ENCODE measurements around the gene TUSC2.
"Not testable (repeated sequence)": the region's sequence is repeated elsewhere in the genome, so short reads cannot be mapped to it uniquely, and the experiment has no call there.

The TUSC2 gene

DNA sequence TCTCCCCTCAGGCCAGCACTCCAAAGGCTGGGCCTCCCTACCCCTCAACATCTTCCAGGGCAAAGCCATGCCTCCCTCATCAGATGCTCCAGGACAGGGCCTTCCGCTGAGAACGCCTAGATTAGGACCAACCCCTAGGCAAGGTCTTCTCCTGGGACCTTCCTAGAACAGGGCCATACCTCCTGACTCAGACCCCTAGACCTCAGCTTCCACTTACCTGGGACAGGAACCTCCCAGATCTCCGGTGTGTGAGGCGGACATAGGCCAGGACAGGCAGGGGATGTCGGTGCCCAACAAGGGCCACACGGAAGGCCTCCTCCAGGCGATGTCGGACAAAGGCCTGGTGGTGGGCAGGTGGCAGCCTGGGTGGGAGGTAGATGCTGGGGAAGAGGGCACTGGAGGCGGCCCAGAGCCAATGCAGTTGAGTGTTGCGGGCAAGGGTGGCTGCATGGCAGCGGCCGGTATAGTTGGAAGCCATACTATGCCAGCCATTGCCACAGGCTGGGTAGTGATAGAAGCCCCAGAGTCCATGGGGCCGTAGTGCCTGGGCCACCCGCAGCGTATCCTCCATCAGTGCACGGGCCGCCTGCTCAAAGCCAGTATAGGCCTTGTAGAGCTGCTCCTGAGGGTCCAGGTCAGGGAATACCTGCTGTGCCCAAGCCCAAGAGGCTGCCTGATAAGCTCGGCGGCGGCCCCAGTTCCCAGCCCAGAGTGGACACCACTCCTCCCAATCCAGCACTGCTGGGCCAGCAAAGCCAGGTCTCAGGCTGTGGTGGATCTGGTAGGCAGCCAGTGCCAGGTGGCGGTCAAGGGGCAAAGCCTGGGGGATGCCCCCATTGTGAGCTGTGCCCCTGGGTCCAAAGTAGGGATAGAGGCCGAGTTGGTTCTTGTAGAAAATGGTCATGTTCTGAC is 33.3 kb downstream of the TUSC2 start:
- no peak for DNase-seq (ENCODE audit: low read depth in 3 of 3)

- DNase-seq (ENCODE audit: low read depth in 3 of 3) = no peak
Measured at GRCh38 chr3:50294089-50294488, 33.9 kb downstream of the TUSC2 start.

- no peak for DNase-seq (ENCODE audit: low read depth in 3 of 3)
Measured at GRCh38 chr3:50293079-50293801, 34.8 kb downstream of the TUSC2 start.

- DNase-seq (ENCODE audit: low read depth in 3 of 3) = peak; percentile 91 to 97 (median 91)
Measured at GRCh38 chr3:50292159-50293078, 35.6 kb downstream of the TUSC2 start, which contains the start of gene IFRD2. IFRD2 (minus strand) TSS chr3:50292429; CDS start chr3:50292274, 155 bp downstream.

DNA sequence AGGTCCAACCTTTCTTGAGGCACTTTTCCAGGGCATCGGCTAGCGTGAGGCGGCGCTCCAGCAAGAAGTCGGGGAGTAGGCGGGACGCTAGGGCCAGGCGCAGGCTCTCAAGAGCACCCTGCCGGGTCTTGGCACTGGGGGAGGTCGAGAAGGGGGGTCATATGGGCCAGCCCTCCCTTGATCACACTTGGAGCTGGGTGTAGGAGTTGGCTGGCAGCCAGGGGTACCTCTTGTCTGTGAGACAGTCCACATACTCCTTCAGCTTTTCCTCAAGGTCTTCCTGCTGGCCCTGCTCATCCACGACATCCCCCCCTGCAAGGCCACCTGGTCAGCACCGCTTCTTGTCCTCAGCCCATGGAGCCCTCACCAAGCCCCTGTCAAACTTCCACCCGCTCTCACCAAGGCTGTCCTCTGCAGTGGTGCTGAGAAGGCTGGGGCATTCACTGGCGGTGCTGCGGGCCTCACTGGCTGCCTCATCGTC is 37.8 kb downstream of the TUSC2 start:
- DNase-seq (ENCODE audit: low read depth in 3 of 3) = no peak

- no peak for DNase-seq (ENCODE audit: low read depth in 3 of 3)
Measured at GRCh38 chr3:50289130-50289529, 38.9 kb downstream of the TUSC2 start.

GRCh38 chr3:50288387-50289007 is 39.5 kb downstream of the TUSC2 start:
- no peak for DNase-seq (ENCODE audit: low read depth in 3 of 3)

DNA sequence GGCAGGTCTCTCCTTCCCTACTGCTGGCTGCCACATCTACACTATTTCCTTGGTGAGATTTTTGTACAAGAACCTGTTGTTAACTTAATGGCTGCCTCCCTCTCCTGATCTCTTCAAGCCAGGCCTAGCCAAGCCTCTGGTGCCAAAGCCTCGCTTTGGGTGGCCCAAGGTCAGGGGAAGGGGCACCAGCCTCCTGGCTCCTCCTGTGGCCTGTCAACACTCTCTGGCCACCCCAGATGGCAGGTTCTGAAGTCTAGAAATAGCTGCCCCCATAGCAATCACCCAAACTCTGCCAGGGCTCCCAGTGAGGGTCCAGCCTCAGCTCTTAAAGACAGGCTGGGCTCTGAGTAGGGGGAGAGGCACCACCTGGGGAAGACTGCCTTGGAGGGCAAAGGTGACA is 40.8 kb downstream of the TUSC2 start:
- no peak for DNase-seq (ENCODE audit: low read depth in 3 of 3)

DNA sequence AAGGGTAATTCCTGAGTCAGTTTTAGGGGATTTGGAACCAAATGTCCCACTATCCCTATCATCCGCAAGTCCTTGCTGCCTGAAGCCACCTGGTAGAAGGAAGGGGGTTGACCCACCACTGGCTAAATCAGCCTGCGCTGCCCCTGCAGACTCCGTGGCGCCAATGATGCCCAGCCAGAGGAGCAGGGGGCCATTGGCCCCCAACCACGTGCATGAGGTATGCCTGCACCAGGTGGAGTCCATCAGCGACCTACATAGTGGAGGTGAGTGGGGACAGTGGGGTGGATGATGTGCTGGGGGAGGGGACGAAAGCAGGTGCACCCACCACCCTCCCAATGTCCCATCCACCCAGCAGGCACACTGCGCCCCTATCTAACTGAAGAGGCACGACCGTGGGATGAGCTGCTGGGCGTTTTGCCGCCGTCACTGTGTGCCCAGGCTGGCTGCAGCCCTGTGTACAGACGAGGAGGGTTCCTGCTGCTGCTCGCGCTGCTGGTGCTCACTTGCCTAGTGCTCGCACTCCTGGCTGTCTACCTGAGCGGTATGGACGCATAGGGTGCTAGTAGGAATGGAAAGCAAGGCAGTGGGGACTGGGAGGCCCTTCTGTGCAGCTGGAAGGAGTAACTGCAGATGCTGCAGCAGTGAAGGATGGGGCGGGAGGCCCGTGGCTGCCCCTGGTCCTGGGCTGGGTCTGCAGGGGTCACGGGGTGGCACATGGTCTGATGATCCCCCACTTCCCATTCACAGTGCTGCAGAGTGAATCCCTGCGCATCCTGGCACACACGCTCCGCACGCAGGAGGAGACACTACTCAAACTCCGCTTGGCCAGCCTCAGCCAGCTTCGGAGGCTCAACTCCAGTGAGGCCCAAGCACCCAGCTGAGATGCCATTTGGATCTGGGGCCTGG is 41.4 kb downstream of the TUSC2 start:
- DNase-seq (ENCODE audit: low read depth in 3 of 3) = no peak

- not testable (repeated sequence) for DNase-seq (ENCODE audit: low read depth in 3 of 3)
Measured at GRCh38 chr3:50284121-50284520, 43.9 kb downstream of the TUSC2 start.

DNA sequence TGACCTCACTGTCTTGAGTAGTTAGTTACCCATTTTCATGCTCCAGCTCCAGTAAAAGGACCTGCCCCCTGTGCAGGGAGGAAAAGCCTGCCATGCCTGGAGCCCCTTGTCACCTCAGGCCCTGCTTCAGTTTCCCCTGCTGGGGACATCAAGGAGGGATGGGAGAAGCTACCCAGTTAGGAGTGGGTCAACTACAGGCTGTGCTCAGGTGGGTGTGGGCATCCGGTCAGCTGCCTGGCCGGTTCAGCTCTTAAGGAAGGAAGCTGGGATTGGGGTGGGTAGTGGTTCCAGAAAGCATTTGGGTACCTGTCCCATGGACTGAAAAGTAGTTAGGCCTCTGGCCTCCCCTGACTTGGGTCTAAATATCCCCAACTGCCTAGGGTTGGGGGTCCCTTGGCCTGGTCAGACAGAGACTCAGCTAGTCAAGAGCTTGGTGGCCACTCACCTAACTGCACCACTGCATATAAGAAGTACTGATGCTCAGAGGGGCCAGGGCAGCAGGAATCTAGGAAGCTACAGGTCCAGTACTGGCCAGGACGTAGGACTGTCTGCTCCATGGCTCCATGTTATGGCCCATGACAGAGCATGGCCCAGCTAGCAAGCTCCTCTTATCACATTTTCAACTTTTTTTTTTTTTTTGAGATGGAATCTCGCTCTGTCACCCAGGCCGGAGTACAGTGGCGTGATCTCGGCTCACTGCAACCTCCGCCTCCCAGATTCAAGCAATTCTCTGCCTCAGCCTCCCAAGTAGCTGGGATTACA is 48.6 kb downstream of the TUSC2 start:
- no peak for DNase-seq (ENCODE audit: low read depth in 3 of 3)

GRCh38 chr3:50278880-50279224 is 49.2 kb downstream of the TUSC2 start, which contains the start of gene LSMEM2:
LSMEM2 (plus strand) TSS chr3:50279087; CDS start chr3:50279114, 27 bp downstream.
- no peak for DNase-seq (ENCODE audit: low read depth in 3 of 3)

GRCh38 chr3:50278123-50278879 is 49.7 kb downstream of the TUSC2 start:
- DNase-seq (ENCODE audit: low read depth in 3 of 3) = no peak

DNA sequence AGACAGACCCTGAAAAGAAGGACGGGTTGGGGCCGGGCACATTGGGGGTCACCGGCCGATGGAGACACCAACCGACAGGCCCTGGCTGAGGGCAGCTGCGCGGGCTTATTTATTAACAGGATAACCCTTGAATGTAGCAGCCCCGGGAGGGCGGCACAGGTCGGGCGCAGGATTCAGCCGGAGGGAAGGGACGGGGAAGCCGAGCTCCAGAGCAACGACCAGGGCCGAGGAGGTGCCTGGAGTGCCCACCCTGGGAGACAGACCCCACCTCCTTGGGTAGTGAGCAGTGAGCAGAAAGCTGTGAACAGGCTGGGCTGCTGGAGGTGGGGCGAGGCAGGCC is 51.3 kb downstream of the TUSC2 start:
- no peak for DNase-seq (ENCODE audit: low read depth in 3 of 3)

DNA sequence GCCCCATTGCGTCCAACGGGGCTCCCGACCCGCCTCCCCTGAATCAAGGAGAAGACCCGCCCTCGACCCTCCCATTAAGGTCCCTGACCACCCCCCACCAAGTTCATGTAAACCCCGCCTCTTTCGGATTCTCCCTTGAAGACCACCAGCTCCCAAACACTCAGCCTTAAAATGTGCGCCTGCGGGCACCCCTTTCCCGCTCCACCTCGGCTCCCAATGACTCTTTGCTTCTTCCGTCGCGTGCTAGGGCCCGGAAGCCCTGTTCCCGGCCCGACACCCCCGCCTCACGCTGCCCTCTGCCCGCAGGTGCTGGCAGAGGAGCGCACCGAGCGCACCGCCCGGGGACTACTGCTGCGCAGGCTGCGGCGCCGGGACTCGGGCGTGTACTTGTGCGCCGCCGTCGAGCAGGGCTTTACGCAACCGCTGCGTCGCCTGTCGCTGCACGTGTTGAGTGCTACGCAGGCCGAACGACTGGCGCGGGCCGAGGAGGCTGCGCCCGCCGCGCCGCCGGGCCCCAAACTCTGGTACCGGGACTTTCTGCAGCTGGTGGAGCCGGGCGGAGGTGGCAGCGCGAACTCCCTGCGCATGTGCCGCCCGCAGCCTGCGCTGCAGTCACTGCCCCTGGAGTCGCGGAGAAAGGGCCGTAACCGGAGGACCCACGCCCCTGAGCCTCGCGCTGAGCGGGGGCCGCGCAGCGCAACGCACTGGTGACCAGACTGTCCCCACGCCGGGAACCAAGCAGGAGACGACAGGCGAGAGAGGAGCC is 51.8 kb downstream of the TUSC2 start:
- DNase-seq (ENCODE audit: low read depth in 3 of 3) = peak in 2 of 3 experiments; percentile 23 to 40

GRCh38 chr3:50275141-50275995 is 52.7 kb downstream of the TUSC2 start:
- DNase-seq (ENCODE audit: low read depth in 3 of 3) = no peak
